Epithelial cell of proximal tubule (primary cell): ENCODE results near the gene EHD1. TPM values are rescaled to one million over a fixed set of nuclear protein-coding genes. Genes with fewer than 3 reads are reported as not detected.

Source experiments
- DNase-seq: peaks from one replicate; pipeline ENCODE4 v3.0.0-alpha.2; 2011; ENCODE audit warnings: low read depth
- H3K4me3 ChIP-seq: 2 replicates; pipeline ENCODE4 v1.5.1; 2011; ENCODE audit warnings: low read depth, mild to moderate bottlenecking, low read length
- total RNA-seq: library from RNA; depleted of rRNA; stranded (reverse); fragments of >200 nt; gene quantifications from 2 replicates; pipeline ENCODE4 v1.2.3, GENCODE V29; 2015
- TF ChIP-seq, protein P1 (sequence below): conservative IDR thresholded peaks from 2 replicates; pipeline ENCODE4 v1.5.1; 2012; ENCODE audit warnings: low read depth, mild to moderate bottlenecking, low read length

The EHD1 gene
- total RNA-seq, 1 donor from 2014 or later = 82.7 TPM

DNA sequence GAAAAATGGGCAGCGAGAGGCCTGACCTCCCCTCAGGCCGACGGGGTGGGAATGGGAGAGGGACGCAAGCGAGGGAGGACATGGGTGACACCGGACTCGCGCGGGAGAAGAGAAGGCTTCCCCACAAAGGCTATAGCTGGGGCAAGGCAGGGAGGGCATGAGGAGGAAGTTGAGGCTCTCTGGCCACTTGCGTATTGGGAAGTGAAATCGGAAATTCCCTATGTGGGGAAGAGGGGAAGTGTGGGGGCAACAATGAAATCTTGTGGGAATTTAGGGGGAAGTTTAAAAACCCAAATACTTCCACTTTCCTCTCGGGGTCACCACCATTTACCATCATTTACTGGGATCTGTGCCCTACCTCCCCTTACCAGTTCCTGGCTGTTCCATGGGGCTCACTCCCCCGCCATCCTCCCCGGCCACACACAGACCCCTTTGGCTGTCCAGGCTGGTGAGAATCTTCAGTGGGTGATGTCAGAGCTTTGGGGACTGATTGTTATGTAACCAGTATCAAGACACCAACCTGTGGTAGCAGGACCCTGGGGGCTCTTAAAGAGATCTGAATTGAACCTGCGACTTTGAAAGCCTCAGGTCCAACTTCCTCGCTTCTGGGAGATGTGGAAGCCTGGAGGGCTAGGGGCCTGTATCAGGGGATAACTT, 951 bp upstream of the EHD1 start:
- TF ChIP-seq, protein P1, sequence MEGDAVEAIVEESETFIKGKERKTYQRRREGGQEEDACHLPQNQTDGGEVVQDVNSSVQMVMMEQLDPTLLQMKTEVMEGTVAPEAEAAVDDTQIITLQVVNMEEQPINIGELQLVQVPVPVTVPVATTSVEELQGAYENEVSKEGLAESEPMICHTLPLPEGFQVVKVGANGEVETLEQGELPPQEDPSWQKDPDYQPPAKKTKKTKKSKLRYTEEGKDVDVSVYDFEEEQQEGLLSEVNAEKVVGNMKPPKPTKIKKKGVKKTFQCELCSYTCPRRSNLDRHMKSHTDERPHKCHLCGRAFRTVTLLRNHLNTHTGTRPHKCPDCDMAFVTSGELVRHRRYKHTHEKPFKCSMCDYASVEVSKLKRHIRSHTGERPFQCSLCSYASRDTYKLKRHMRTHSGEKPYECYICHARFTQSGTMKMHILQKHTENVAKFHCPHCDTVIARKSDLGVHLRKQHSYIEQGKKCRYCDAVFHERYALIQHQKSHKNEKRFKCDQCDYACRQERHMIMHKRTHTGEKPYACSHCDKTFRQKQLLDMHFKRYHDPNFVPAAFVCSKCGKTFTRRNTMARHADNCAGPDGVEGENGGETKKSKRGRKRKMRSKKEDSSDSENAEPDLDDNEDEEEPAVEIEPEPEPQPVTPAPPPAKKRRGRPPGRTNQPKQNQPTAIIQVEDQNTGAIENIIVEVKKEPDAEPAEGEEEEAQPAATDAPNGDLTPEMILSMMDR = no peak

DNA sequence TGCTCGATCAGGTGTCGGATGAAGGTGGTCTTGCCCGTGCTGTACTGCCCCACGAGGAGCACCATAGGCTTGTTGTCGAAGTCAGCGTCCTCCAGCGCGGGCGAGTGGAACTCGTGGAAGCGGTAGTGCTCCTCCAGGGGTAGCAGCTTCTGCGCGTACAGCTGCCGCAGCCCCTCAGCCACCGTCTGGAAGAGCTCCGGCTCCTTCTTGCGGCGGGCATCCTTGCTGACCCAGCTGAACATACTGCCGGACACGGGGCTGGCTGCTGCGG, 263 bp downstream of the EHD1 start:
- no peak for DNase-seq
- peak overlapping the region; percentile 90 for H3K4me3 ChIP-seq
- TF ChIP-seq, protein P1 = no peak

More for the DNA sequence above, 951 bp upstream of the EHD1 start:
- peak overlapping the region; percentile 95 for H3K4me3 ChIP-seq
- DNase-seq = no peak

DNA sequence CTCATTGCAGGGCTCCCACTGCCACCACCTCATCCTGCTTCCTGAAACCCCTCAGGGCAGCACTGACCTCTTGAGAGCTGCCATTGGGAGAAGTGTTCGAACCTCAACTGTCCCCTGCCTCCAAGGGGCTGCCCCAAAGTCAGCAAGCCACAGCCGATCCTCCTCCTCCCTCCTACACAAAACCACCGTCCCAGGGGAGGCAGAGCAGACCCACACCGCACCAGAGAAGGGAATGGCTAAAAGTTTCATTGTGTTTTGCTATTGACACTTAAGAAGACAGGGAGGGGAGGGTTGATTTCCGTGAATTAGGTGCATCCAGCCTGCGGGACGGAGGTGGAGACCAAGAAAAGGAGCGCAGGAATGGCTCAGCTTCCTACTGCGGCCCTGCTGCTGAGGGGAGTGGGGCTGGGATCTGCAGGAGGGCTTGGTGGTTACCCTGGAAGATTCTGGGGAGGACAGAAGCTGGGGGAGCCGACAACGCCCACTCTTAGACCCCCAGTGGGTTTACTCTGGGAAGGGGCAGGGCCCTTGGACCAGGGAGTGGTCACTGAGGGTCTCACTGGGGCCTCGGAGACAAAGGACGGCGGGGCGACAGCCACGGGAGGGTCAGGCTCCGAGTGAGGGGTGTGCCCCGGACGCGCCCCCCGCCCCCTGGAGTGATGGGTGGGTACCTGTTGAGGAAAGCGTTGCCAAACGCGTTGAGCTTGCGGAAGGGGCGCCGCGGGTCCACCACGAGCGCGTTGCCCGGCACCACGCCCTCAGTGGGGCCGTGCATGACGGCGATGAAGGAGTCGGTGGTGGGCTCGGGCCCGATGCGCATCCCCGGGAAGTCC, 815 bp downstream of the EHD1 start:
- TF ChIP-seq, protein P1 = no peak
- H3K4me3 ChIP-seq = peak overlapping the region; percentile 90
- DNase-seq = no peak

DNA sequence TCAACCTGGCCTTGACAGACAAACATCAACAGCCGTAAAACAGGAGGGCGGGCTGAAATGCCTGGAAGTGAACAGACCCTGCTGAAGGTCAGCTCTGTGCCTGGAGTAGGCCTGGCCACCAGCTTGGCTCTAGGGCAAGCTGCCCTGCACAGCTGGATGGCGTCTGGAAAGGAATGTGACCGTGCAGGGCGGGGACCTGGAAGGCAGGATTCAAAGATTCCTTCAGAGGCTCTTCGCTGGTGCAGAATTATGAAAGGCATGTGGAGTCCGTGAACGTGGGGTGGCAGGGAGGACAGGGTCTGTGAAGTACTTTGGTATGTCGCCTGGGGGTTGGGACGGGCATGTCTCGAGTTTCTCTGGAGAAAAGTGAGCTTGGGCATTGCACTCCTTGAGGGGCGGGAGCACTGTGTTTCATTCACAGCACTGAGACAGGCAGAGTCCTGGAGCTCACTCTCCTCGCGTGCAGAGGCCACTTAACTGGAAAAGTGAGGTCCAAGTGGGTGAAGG, 1.5 kb downstream of the EHD1 start:
- DNase-seq = no peak
- peak overlapping the region; percentile 90 for H3K4me3 ChIP-seq
- TF ChIP-seq, protein P1 = no peak

DNA sequence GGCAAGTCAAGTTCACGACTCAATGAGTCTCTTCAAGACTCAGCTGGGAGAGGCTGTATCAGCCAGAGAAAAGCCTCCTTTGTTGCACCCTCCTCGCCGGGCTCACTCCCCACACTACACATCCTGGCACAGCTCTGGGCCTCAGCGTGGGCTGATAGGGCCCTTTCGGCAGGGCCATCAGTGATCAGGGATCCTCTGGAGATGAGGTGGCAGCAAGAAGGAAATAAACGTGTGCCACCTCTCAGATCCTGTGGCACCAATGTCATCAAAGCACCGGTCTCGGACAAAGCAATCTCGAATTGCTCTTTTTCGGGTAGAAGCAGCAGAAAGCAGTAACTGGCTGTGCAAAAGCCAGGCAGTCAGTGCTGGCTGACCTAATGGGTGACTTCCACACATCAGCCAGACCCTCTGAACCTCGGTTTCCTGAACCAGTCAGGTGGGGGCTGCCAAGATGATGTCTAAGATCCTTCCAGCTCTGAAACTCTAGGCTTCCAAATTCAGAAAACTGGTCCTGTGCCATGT, 2.1 kb downstream of the EHD1 start:
- peak overlapping the region; percentile 90 for H3K4me3 ChIP-seq
- TF ChIP-seq, protein P1 = no peak
- DNase-seq = no peak

DNA sequence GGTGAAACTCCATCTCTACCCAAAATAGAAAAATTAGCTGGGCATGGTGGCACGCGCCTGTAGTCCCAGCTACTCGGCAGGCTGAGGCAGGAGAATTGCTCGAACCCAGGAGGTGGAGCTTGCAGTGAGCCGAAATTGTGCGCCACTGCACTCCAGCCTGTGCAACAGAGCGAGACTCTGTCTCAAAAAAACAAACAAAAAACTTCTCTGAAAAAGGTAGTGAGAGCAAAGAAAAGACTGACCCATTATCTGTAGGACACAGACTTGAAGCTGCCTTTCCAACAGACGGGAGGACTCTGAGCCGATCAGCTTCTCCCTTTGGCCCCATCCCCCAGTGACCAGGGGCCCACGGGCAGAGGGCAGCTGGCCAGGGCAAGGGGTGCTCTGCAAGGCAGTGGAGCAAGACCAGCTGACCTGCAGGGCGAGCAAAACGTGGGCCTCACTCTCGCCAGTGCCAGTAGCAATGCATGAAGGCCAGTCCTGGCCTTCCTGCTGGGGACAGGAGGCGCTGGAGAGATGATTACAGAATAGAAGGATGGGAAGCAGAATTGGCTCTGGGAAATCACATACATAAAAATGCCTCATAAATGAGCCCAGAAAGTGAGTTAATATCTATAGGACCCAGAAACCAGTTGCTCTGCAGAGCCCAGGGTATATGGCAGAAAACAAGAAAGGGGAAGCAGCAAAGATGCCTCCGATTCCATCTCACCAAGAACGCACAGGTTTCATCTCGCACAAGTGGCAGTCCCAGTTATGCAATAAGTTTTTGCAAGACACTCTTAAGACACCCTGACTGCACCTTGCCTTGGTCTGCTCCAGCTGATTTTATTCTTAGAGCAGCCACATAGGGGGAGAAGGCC, 2.8 kb downstream of the EHD1 start:
- no peak for DNase-seq
- TF ChIP-seq, protein P1 = peak; percentile 35
- H3K4me3 ChIP-seq = peak overlapping the region; percentile 90
